B cell (primary cell): ENCODE results near the gene CNR2. TPM values are rescaled to one million over a fixed set of nuclear protein-coding genes. Genes with fewer than 3 reads are reported as not detected.

Source experiments
- ATAC-seq: fragments of 200-7000 bp; cut with Tn5 transposase; one replicate; pipeline ENCODE4 v1.10.0; 2021; ENCODE audit warnings: low read depth, mild to moderate bottlenecking, moderate number of reproducible peaks, moderate library complexity
- CTCF ChIA-PET: fragments of 350-600 bp; sonication (Branson Sonifier 250); formaldehyde crosslinking; loops from one replicate; lab custom pipeline; 2021; ENCODE audit warnings: antibody characterized with exemption, inconsistent platforms; lab: Charles Lee
- POLR2A ChIA-PET: fragments of 350-600 bp; sonication (Branson Sonifier 250); formaldehyde crosslinking; loops from one replicate; lab custom pipeline; 2021; ENCODE audit warnings: antibody characterized with exemption; lab: Charles Lee
- DNase-seq: peaks from one replicate; pipeline ENCODE4 v3.0.0; 2013
- H2AFZ ChIP-seq: 2 replicates; pipeline ENCODE4 v1.6.1; 2012; ENCODE audit warnings: mild to moderate bottlenecking, low read depth, low read length; ENCODE audit not compliant: insufficient read depth, poor library complexity, severe bottlenecking
- H3K27ac ChIP-seq, 2 donors: 1 replicate in 1 of 2; 2 replicates in 1 of 2; pipeline ENCODE4 v1.5.1; 2012 to 2013; ENCODE audit warnings: low read length in 2 of 2, mild to moderate bottlenecking in 2 of 2, moderate library complexity in 1 of 2
- H3K27me3 ChIP-seq, 4 experiments: fragments of 200-600 bp in 1 of 4; sonication (generic) in 1 of 4; replicated peaks in 1 of 4; 1 replicate in 2 of 4; 2 replicates in 2 of 4; pipeline versions ENCODE4 v1.6.1 to v1.7.0; 2013 to 2016; ENCODE audit warnings: low read length in 3 of 4, mild to moderate bottlenecking in 2 of 4, mixed read lengths in 1 of 4, moderate library complexity in 1 of 4; ENCODE audit not compliant: insufficient read depth in 4 of 4, control insufficient read depth in 3 of 4; ENCODE audit errors: control extremely low read depth in 1 of 4
- H3K36me3 ChIP-seq, 2 experiments: replicated peaks in 1 of 2; 1 replicate in 1 of 2; 2 replicates in 1 of 2; pipeline versions ENCODE4 v1.6.1 to v1.7.1; 2013; ENCODE audit warnings: low read length in 1 of 2; ENCODE audit not compliant: insufficient read depth in 2 of 2, control insufficient read depth in 1 of 2; ENCODE audit errors: control extremely low read depth in 1 of 2, extremely low read depth in 1 of 2
- H3K4me1 ChIP-seq, 2 donors: fragments of 200-600 bp in 1 of 2; sonication (generic) in 1 of 2; 1 replicate in 1 of 2; 2 replicates in 1 of 2; pipeline versions ENCODE4 v1.5.1 to v1.6.1; 2013 to 2017; ENCODE audit warnings: low read length in 2 of 2; ENCODE audit not compliant: control insufficient read depth in 2 of 2, insufficient read depth in 2 of 2
- H3K4me2 ChIP-seq: replicated peaks from 2 replicates; pipeline ENCODE3; 2012; ENCODE audit warnings: mild to moderate bottlenecking, low read depth, low read length; ENCODE audit not compliant: poor library complexity, severe bottlenecking
- H3K4me3 ChIP-seq, 5 experiments: fragments of 200-600 bp in 1 of 5; sonication (generic) in 1 of 5; 1 replicate in 3 of 5; 2 replicates in 2 of 5; pipeline versions ENCODE4 v1.5.1 to v1.7.0; 2011 to 2016; ENCODE audit warnings: low read length in 4 of 5, mild to moderate bottlenecking in 4 of 5, low read depth in 2 of 5, control low read depth in 1 of 5, moderate library complexity in 1 of 5; ENCODE audit not compliant: insufficient read depth in 1 of 5; ENCODE audit errors: control extremely low read depth in 1 of 5, extremely low read depth in 1 of 5
- H3K79me2 ChIP-seq: fragments of 200-600 bp; sonication (generic); one replicate; pipeline ENCODE4 v1.6.0; 2016; ENCODE audit warnings: low read length; ENCODE audit not compliant: control insufficient read depth, insufficient read depth
- H3K9ac ChIP-seq: fragments of 200-600 bp; sonication (generic); 2 replicates; pipeline ENCODE4 v1.6.1; 2017; ENCODE audit warnings: mild to moderate bottlenecking, low read length, moderate library complexity
- H3K9me3 ChIP-seq, 3 donors: one replicate each; pipeline versions ENCODE4 v1.6.1 to v1.7.1; 2013; ENCODE audit warnings: low read length in 2 of 3; ENCODE audit not compliant: control insufficient read depth in 2 of 3, insufficient read depth in 1 of 3; ENCODE audit errors: control extremely low read depth in 1 of 3
- H4K20me1 ChIP-seq: 2 replicates; pipeline ENCODE4 v1.6.0; 2012; ENCODE audit warnings: mild to moderate bottlenecking, low read length; ENCODE audit not compliant: insufficient read depth, control insufficient read depth, poor library complexity, severe bottlenecking
- H3K27ac Mint-ChIP-seq: one replicate; pipeline ENCODE4 v1.8.0; 2021; ENCODE audit warnings: mixed read lengths
- H3K27me3 Mint-ChIP-seq: one replicate; pipeline ENCODE4 v1.8.0; 2021; ENCODE audit warnings: mixed read lengths
- H3K4me1 Mint-ChIP-seq: one replicate; pipeline ENCODE4 v1.8.0; 2021; ENCODE audit warnings: mixed read lengths
- H3K4me3 Mint-ChIP-seq: one replicate; pipeline ENCODE4 v1.8.0; 2021; ENCODE audit warnings: mixed read lengths
- H3K9me3 Mint-ChIP-seq: one replicate; pipeline ENCODE4 v1.8.0; 2022; ENCODE audit warnings: mixed read lengths; ENCODE audit not compliant: insufficient read depth
- CTCF ChIP-seq: fragments of 200-600 bp; IDR thresholded peaks from one replicate; pipeline ENCODE4 v1.8.0; 2022; ENCODE audit warnings: antibody characterized with exemption, mild to moderate bottlenecking
- EZH2 ChIP-seq: IDR thresholded peaks from 2 replicates; pipeline ENCODE4 v1.6.1; 2012; ENCODE audit warnings: borderline replicate concordance, low read depth, mild to moderate bottlenecking, moderate library complexity, low read length; ENCODE audit not compliant: insufficient read depth, poor library complexity, severe bottlenecking
- WGBS: methylation state at CpG from one replicate; pipeline ENCODE4 v1.1.5; 2013; ENCODE audit warnings: missing lambda C conversion rate; ENCODE audit not compliant: insufficient coverage; 5-methylcytosine and 5-hydroxymethylcytosine counted together
- intact Hi-C: fragments of 100-400 bp; cut with micrococcal nuclease; formaldehyde crosslinking; loops from one replicate; pipeline ENCODE4 v1.10.0; 2022
- polyA plus RNA-seq: library from polyadenylated mRNA; depleted of rRNA; stranded (reverse); fragments of >200 nt; gene quantifications from 2 replicates; pipeline ENCODE4 v1.2.3, GENCODE V29; 2012
- total RNA-seq, 2 donors: library from RNA; stranded (reverse); fragments of 120-200 nt in 1 of 2; gene quantifications; 1 replicate in 1 of 2; 2 replicates in 1 of 2; pipeline versions ENCODE4 v1.2.3 to v1.2.4, GENCODE V29; 2013 to 2022

Gene CNR2
- total and polyA plus RNA-seq, 2 donors (not counting 1 experiment from before 2014, with no cell fraction given): 45.6 to 63.4 TPM

- intact Hi-C loops: loop anchor here (1.0 kb wide), 1 partner anchor 9 kb away; no protein-coding TSS in a partner anchor
- Histone ChIP-seq H3K36me3 (peaks cover 1 to 42% of the 10 kb centered on the region in 2 experiments), H3K4me3 (no peak overlapping the region), H3K9ac (no peak overlapping the region), H2AFZ (no peak overlapping the region), H4K20me1 (peaks cover 65% of the 10 kb centered on the region), H3K27ac (peak overlapping the region; percentile 28 to 65), H3K4me2 (peak overlapping the region; percentile 39), H3K4me1 (peaks cover 75 to 86% of the 10 kb centered on the region in 2 donors), H3K79me2 (peaks cover 94% of the 10 kb centered on the region), H3K9me3 (no peaks in the 10 kb centered on the region), H3K27me3 (no peaks in the 10 kb centered on the region)
- ATAC-seq (no peak), DNase-seq (no peak)
- Mint-ChIP-seq H3K27ac (peak overlapping the region; percentile 84), H3K4me1 (peaks cover 75% of the 10 kb centered on the region), H3K27me3 (no peaks in the 10 kb centered on the region), H3K4me3 (peak overlapping the region; percentile 71), H3K9me3 (no peaks in the 10 kb centered on the region)
- WGBS: 14% methylated on average over 2 of the region's 3 CpGs
- no peak for TF ChIP-seq EZH2
- TF ChIP-seq CTCF: no peak
- POLR2A ChIA-PET: interaction anchor here (0.7 to 9.7 kb wide), 3 partner anchors 8 to 129 kb away, joined by 6 to 81 read pairs (median 10); partner anchors contain the start of gene CNR2
- CTCF ChIA-PET: interaction anchor here (1.6 to 3.1 kb wide), 3 partner anchors 10 to 89 kb away, joined by 4 to 12 read pairs (median 11); no protein-coding TSS in a partner anchor
These were observed 14.1 kb downstream of the CNR2 start for GRCh38 chr1:23899070-23899469.

- H3K27me3 ChIP-seq: no peaks in the 10 kb centered on the region
- Mint-ChIP-seq H3K4me3 (no peak overlapping the region), H3K27ac (peak overlapping the region; percentile 91), H3K9me3 (no peaks in the 10 kb centered on the region), H3K27me3 (no peaks in the 10 kb centered on the region), H3K4me1 (peaks cover 80% of the 10 kb centered on the region)
- peaks cover 94% of the 10 kb centered on the region for H3K79me2 ChIP-seq
- H3K4me3 ChIP-seq: no peak overlapping the region
- H3K9me3 ChIP-seq: no peaks in the 10 kb centered on the region
- H4K20me1 ChIP-seq: peaks cover 54% of the 10 kb centered on the region
- WGBS: 64% methylated on average over 5 of the region's 6 CpGs
- no peak for DNase-seq
- H2AFZ ChIP-seq: no peak overlapping the region
- H3K9ac ChIP-seq: peak overlapping the region; percentile 2
- peaks cover 3 to 44% of the 10 kb centered on the region in 2 experiments for H3K36me3 ChIP-seq
- TF ChIP-seq CTCF (no peak), EZH2 (no peak)
- intact Hi-C loops: loop anchor here (2.0 kb wide), 1 partner anchor 16 kb away; the partner anchor contains the start of gene CNR2
- ChIA-PET POLR2A (interaction anchor here (1.1 to 9.7 kb wide), 2 partner anchors 9 to 14 kb away, joined by 5 to 81 read pairs; partner anchors contain the start of gene CNR2), CTCF (interaction anchor here (0.6 to 3.0 kb wide), 6 partner anchors 10 to 87 kb away, joined by 3 to 20 read pairs (median 8); no protein-coding TSS in a partner anchor)
- H3K4me2 ChIP-seq: peak overlapping the region; percentile 45
- peaks cover 75 to 86% of the 10 kb centered on the region in 2 donors for H3K4me1 ChIP-seq
- H3K27ac ChIP-seq: peak overlapping the region; percentile 64 to 72
- no peak for ATAC-seq
These were observed 16.1 kb downstream of the CNR2 start for GRCh38 chr1:23897083-23897482.
